AG09319 (cell line): ENCODE results near the gene POT1.

Experiments used
- DNase-seq: peaks from one replicate; pipeline ENCODE4 v3.0.0-alpha.2; 2010; ENCODE audit warnings: low read depth; ENCODE audit errors: extremely low read depth
- TF ChIP-seq, protein P1 (sequence below): IDR thresholded peaks from 2 replicates; pipeline ENCODE4 v1.5.1; 2011; ENCODE audit warnings: low read depth, mild to moderate bottlenecking, inconsistent platforms, low read length, moderate library complexity

Gene POT1

DNA sequence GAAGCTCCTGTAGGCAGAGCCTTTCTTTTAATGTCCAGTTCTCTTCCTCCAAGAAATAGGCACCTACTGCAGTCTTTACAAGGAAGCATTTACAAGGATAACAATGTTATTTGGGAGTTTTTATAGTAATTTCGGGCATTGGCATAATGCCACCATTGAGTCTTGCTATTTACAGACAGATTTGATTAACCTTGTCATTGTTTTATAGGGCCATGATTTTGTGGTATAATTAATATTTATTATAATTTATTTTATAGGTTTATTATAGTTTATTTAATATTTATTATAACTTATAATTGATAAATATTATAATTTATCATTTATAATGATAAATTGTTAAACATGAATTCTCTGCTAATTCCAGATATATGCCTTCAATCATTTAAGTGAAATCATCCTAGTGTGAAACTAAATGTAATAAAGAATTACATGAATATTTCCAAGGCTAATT is 573 bp upstream of the POT1 start:
- TF ChIP-seq, protein P1, sequence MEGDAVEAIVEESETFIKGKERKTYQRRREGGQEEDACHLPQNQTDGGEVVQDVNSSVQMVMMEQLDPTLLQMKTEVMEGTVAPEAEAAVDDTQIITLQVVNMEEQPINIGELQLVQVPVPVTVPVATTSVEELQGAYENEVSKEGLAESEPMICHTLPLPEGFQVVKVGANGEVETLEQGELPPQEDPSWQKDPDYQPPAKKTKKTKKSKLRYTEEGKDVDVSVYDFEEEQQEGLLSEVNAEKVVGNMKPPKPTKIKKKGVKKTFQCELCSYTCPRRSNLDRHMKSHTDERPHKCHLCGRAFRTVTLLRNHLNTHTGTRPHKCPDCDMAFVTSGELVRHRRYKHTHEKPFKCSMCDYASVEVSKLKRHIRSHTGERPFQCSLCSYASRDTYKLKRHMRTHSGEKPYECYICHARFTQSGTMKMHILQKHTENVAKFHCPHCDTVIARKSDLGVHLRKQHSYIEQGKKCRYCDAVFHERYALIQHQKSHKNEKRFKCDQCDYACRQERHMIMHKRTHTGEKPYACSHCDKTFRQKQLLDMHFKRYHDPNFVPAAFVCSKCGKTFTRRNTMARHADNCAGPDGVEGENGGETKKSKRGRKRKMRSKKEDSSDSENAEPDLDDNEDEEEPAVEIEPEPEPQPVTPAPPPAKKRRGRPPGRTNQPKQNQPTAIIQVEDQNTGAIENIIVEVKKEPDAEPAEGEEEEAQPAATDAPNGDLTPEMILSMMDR: no peak
- DNase-seq: no peak

DNA sequence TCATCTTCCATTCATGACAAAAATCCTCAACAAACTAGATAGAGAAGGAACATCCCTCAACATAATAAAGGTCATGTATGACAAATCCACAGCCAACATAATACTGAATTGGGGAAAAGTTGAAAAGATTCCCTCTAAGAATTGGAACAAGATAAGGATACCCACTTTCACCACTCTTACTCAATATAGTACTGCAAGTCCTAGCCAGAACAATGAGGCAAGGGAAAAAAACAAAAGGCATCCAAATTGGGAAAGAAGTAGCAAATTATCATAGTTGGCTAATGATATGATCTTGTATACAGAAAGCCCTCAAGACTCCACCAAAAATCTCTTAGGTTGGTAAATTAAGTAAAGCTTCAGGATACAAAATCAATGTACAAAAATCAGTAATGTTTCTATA is 4.7 kb downstream of the POT1 start:
- TF ChIP-seq, protein P1: no peak
- DNase-seq: no peak

- TF ChIP-seq, protein P1: no peak
- DNase-seq: no peak
Observed at GRCh38 chr7:124922200-124922599, 7.4 kb downstream of the POT1 start.

DNA sequence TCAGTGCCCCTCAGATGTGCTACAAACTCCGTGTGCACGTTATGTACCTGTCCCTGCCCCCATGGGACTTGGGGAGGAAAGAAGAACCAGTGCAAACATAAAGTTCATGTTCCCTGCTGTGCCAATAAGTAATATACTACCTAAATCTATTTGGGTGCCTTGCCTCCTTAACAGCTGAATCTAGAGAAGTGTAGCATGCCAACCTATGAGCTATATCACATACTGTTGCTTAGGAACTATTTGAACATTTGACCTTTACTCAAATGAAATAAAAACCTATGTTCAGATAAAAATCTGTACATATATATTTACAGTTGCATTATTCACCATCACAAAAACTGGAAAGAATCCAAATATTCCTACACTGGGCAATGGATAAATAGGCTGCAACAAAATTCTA is 9.8 kb downstream of the POT1 start:
- TF ChIP-seq, protein P1: no peak
- DNase-seq: no peak

DNA sequence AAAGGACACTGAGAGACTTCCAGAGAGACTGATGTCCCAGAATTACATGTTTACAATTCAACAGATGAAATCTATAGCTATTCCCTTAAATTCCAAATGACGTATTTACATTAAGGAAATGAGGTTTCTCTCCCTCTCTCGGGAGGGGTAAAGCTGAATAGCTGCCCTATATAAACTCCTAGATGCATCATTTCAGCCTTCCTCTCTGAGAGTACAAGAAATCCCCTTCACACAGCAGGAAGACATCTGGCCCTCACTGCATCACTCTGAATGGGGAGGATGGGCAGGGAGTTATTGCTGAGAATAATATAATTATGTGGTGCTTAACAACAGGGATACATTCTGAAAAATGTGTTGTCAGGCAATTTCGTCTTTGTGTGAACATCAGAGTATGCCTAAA is 11.0 kb downstream of the POT1 start:
- TF ChIP-seq, protein P1: no peak
- DNase-seq: no peak

DNA sequence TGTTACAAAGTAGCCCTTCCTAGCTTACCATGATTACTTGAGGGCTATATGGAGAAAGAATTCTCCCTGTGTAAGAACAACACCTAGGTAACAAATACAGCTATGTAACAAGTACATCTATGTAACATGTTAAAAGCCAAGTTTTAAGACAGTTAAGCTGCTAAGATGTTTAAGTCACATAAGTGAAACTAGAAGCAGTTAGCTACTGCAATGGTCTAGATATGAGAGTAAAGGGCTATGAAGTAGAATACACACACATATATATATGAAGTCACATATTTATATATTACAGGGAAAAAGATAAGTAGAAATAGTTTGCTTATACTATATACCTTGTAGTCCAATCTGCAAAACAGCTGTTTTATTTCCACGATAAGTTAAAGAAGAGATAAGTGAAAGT is 14.4 kb downstream of the POT1 start:
- no peak for DNase-seq
- TF ChIP-seq, protein P1: no peak

DNA sequence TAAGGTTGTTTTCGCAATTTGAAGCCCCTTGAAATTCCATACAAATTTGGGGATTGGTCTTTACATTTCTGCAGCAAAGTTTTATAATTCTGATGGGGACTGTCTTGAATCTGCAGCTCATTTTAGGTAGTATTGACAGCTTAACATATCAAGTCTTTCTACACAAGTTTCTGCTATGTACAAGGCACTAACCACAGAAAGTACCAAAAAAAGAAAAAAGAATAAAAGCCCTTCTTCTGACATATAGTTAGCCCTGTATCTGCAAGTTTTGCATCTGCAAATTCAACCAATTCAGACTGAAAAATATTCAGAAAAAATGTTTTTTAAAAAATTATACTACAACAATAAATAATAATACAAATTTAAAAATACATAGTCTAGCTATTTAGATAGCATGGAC is 15.3 kb downstream of the POT1 start:
- TF ChIP-seq, protein P1: no peak

More for the DNA sequence above, 15.3 kb downstream of the POT1 start:
- no peak for DNase-seq
